Measurements from ENCODE around the gene PPAN. TPM values are rescaled to one million over a fixed set of nuclear protein-coding genes. Genes with fewer than 3 reads are reported as not detected.

Gene PPAN
- total RNA-seq, 5 donors from 2014 or later (not counting 1 experiment from before 2014, with no cell fraction given) = 89.3 to 140 (median 123) TPM

DNA sequence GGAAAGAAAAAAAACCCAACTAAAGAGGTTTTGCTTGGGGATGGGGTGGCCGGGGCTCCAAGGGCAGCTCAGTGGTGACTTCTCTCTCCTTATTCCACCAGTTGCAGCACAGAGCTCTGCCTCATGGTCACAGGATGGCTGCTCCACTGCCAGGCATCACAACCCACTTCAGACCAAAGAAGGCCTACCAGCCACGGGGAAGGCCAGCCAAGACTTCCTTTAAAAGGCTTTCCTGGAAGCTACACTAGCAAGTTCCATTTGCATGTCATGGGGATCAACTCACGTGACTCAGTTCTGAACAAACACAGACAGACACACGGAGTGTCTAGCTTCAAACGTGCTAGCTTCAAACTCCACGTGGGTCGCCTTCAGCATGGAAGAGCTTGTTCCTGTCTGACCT, 26.7 kb downstream of the PPAN start:
- DNase-seq = no peak
- H3K27ac ChIP-seq (ENCODE audit: low read length) = no peak overlapping the region
- H3K4me3 ChIP-seq (ENCODE audit: control insufficient read depth in 1 of 2, extremely low read depth in 1 of 2, low read length in 1 of 2) = no peak overlapping the region
- Mint-ChIP-seq H3K4me1 (peaks cover 0 to 3% (median 0%) of the 10 kb centered on the region in 3 donors), H3K27ac (no peak overlapping the region), H3K36me3 (peaks cover 29% of the 10 kb centered on the region), H3K9me3 (no peaks in the 10 kb centered on the region), H3K27me3 (no peaks in the 10 kb centered on the region), H3K4me3 (no peak overlapping the region)
- H3K9me3 ChIP-seq = no peaks in the 10 kb centered on the region
- ATAC-seq (replicated peaks in 1 of 4) = no peak
- no peaks in the 10 kb centered on the region for H3K4me1 ChIP-seq (ENCODE audit: control insufficient read depth in 1 of 2, extremely low read depth in 1 of 2, insufficient read depth in 2 of 2, low read length in 2 of 2)
- peaks cover 33 to 63% of the 10 kb centered on the region in 2 donors for H3K36me3 ChIP-seq (ENCODE audit: control insufficient read depth in 2 of 2, extremely low read depth in 1 of 2, insufficient read depth in 1 of 2, low read length in 1 of 2)
- H3K27me3 ChIP-seq (replicated peaks in 1 of 2; ENCODE audit: control insufficient read depth in 2 of 2, extremely low read depth in 1 of 2, insufficient read depth in 2 of 2, low read length in 1 of 2) = no peaks in the 10 kb centered on the region
- CTCF ChIA-PET = interaction anchor here in 1 of 2 donors (1.1 kb wide), 1 partner anchor 10 kb away, joined by 5 read pairs; no protein-coding TSS in a partner anchor
- 80% methylated on average over 4 of the region's 7 CpGs for WGBS (ENCODE audit: insufficient coverage)
- POLR2A ChIA-PET = interaction anchor here in 1 of 2 donors (0.6 kb wide), 1 partner anchor 72 kb away, joined by 4 read pairs; no protein-coding TSS in a partner anchor

DNA sequence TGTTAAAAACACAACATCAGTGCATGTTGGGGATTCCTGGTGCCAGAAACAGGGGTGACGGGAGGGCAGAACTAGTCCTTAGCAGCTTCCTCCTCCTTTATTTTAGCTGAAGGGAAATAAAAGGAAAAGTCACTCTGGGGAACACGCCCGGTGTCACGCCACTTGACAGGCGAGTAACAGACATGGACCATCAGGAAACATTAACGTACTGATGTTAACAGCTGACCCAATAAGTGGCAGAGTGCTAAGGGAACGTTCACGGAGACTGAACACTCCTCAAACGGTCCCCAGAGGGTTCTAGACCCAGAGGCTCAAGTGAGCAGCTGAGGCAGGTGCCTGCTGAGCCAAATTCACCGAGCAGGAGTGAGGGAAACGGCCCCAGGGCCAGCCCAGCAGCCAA, 27.4 kb downstream of the PPAN start:
- Mint-ChIP-seq H3K9me3 (no peaks in the 10 kb centered on the region), H3K27ac (no peak overlapping the region), H3K27me3 (no peaks in the 10 kb centered on the region), H3K4me3 (no peak overlapping the region), H3K4me1 (peaks cover 0 to 3% (median 1%) of the 10 kb centered on the region in 3 donors), H3K36me3 (peaks cover 33% of the 10 kb centered on the region)
- H3K27me3 ChIP-seq (replicated peaks in 1 of 2; ENCODE audit: control insufficient read depth in 2 of 2, extremely low read depth in 1 of 2, insufficient read depth in 2 of 2, low read length in 1 of 2) = no peaks in the 10 kb centered on the region
- DNase-seq = no peak
- ChIA-PET CTCF (interaction anchor here in 1 of 2 donors (1.1 kb wide), 1 partner anchor 9 kb away, joined by 5 read pairs; no protein-coding TSS in a partner anchor), POLR2A (no interaction called here)
- peaks cover 33 to 70% of the 10 kb centered on the region in 2 donors for H3K36me3 ChIP-seq (ENCODE audit: control insufficient read depth in 2 of 2, extremely low read depth in 1 of 2, insufficient read depth in 1 of 2, low read length in 1 of 2)
- H3K9me3 ChIP-seq = no peaks in the 10 kb centered on the region
- no peaks in the 10 kb centered on the region for H3K4me1 ChIP-seq (ENCODE audit: control insufficient read depth in 1 of 2, extremely low read depth in 1 of 2, insufficient read depth in 2 of 2, low read length in 2 of 2)
- H3K4me3 ChIP-seq (ENCODE audit: control insufficient read depth in 1 of 2, extremely low read depth in 1 of 2, low read length in 1 of 2) = no peak overlapping the region
- ATAC-seq (replicated peaks in 1 of 4) = no peak
- 91% methylated on average over 7 of the region's 11 CpGs for WGBS (ENCODE audit: insufficient coverage)
- H3K27ac ChIP-seq (ENCODE audit: low read length) = no peak overlapping the region

DNA sequence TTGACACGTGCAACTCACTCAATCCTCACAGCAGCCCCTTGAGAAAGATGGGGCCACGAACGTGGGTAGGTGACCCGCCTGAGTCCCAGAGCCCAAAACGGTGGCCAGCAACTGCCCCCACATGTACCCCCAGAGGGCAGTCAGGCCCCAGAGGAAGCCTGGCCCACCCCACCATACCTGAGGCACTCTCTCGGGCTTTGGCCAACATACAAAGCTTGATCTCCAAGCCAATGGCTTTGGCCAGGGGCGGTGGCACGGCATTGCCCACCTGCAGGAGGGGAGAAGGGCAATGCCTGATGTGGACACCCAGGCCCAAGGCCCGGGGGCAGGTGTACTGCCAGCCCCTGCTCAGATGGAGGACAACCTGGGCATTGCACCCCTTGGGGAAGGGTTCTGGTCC, 27.9 kb downstream of the PPAN start:
- Histone ChIP-seq H3K4me1 (ENCODE audit: control insufficient read depth in 1 of 2, extremely low read depth in 1 of 2, insufficient read depth in 2 of 2, low read length in 2 of 2) (peaks cover 0 to under 1% of the 10 kb centered on the region in 2 experiments), H3K9me3 (no peaks in the 10 kb centered on the region), H3K36me3 (ENCODE audit: control insufficient read depth in 2 of 2, extremely low read depth in 1 of 2, insufficient read depth in 1 of 2, low read length in 1 of 2) (peaks cover 33 to 72% of the 10 kb centered on the region in 2 donors), H3K27ac (ENCODE audit: low read length) (no peak overlapping the region), H3K27me3 (replicated peaks in 1 of 2; ENCODE audit: control insufficient read depth in 2 of 2, extremely low read depth in 1 of 2, insufficient read depth in 2 of 2, low read length in 1 of 2) (no peaks in the 10 kb centered on the region), H3K4me3 (ENCODE audit: control insufficient read depth in 1 of 2, extremely low read depth in 1 of 2, low read length in 1 of 2) (no peak overlapping the region)
- Mint-ChIP-seq H3K27ac (no peak overlapping the region), H3K36me3 (peaks cover 35% of the 10 kb centered on the region), H3K4me3 (no peak overlapping the region), H3K4me1 (peaks cover under 1 to 5% (median 5%) of the 10 kb centered on the region in 3 donors), H3K27me3 (no peaks in the 10 kb centered on the region), H3K9me3 (no peaks in the 10 kb centered on the region)
- CTCF ChIA-PET = no interaction called here
- no peak for ATAC-seq (replicated peaks in 1 of 4)
- POLR2A ChIA-PET = no interaction called here
- no peak for DNase-seq
- 100% methylated on average over 6 of the region's 9 CpGs for WGBS (ENCODE audit: insufficient coverage)

DNA sequence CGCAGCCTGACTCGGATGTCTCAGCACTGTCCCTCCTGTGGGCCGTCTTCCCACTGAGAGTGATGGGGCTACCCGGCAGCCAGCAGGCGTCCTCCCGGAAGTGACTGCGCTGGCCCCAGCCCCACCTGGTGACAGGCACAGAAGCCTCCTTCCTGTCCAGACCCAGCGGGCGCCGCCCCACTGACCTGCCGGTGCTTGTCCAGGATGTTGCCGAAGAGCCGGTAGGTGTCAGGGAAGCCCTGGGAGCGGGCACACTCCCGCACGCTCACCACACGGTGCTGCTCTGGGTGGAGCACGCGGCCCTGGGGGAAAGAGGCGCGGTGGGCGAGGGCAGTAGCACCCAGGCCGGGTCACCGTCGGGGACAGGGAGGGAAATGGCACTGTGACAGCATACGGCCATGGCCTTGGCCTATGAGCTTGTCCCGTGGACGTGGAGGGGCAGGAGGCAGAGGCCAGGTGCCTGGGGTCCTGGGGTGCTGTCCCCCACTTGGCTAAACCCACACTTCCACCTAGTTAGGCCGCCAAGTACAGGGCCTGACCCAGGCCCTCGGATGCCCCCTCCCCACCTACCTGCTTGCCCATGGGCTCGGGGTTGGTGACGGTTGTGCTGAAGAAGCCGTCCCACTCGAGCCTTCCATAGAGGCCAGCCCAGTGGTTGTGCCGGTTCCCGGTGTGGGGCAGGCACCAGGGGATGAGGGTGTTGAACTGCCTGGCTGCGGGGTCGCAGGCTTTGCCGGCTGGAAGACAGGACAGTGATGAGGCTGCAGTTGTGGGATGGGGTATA, 29.6 kb downstream of the PPAN start:
- Histone ChIP-seq H3K27me3 (replicated peaks in 1 of 2; ENCODE audit: control insufficient read depth in 2 of 2, extremely low read depth in 1 of 2, insufficient read depth in 2 of 2, low read length in 1 of 2) (no peaks in the 10 kb centered on the region), H3K27ac (ENCODE audit: low read length) (no peak overlapping the region), H3K4me1 (ENCODE audit: control insufficient read depth in 1 of 2, extremely low read depth in 1 of 2, insufficient read depth in 2 of 2, low read length in 2 of 2) (peaks cover 0 to 10% of the 10 kb centered on the region in 2 experiments), H3K9me3 (no peaks in the 10 kb centered on the region), H3K4me3 (ENCODE audit: control insufficient read depth in 1 of 2, extremely low read depth in 1 of 2, low read length in 1 of 2) (no peak overlapping the region), H3K36me3 (ENCODE audit: control insufficient read depth in 2 of 2, extremely low read depth in 1 of 2, insufficient read depth in 1 of 2, low read length in 1 of 2) (peaks cover 38 to 87% of the 10 kb centered on the region in 2 donors)
- CTCF ChIA-PET = interaction anchor here in 1 of 2 donors (0.6 kb wide), 1 partner anchor 873 kb away, joined by 3 read pairs; no protein-coding TSS in a partner anchor
- H3K9me3 Mint-ChIP-seq = no peaks in the 10 kb centered on the region
- H3K4me3 Mint-ChIP-seq = no peak overlapping the region
- H3K27ac Mint-ChIP-seq = no peak overlapping the region
- no peak for DNase-seq
- peaks cover 40% of the 10 kb centered on the region for H3K36me3 Mint-ChIP-seq
- H3K4me1 Mint-ChIP-seq = peaks cover 6 to 12% (median 10%) of the 10 kb centered on the region in 3 donors
- no peak for ATAC-seq (replicated peaks in 1 of 4)
- no peaks in the 10 kb centered on the region for H3K27me3 Mint-ChIP-seq
- 94% methylated on average over 20 of the region's 39 CpGs for WGBS (ENCODE audit: insufficient coverage)
- POLR2A ChIA-PET = interaction anchor here in 1 of 2 donors (0.7 kb wide), 1 partner anchor 13 kb away, joined by 3 read pairs; no protein-coding TSS in a partner anchor

DNA sequence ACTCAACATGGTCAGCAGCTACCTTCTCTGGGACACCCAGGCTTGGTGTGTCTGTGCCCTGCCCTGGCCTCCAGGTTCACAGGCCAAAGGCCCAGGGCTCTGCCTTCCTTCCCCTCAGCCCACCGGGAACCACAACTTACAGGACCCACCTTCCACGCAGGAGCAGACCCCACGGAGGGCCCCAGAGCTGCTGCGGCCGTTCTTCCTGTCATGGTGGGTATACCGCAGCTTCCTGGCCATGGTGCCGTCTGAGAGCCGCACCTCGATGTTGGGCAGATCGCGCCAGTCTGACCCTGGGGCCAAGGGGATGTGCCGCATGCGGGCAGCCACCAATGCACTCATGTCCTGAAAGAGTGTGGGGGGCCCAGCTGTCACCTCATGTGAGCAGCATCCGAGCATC, 30.8 kb downstream of the PPAN start:
- 97% methylated on average over 14 of the region's 14 CpGs for WGBS (ENCODE audit: insufficient coverage)
- H3K4me1 Mint-ChIP-seq = peaks cover 18 to 23% (median 21%) of the 10 kb centered on the region in 3 donors
- no peak overlapping the region for H3K4me3 ChIP-seq (ENCODE audit: control insufficient read depth in 1 of 2, extremely low read depth in 1 of 2, low read length in 1 of 2)
- ChIA-PET CTCF (interaction anchor here (0.6 to 1.0 kb wide), 2 partner anchors 16 to 40 kb away, joined by 3 read pairs; no protein-coding TSS in a partner anchor), POLR2A (interaction anchor here in 1 of 2 donors (0.7 kb wide), 1 partner anchor 188 kb away, joined by 4 read pairs; no protein-coding TSS in a partner anchor)
- no peak overlapping the region for H3K27ac ChIP-seq (ENCODE audit: low read length)
- H3K36me3 ChIP-seq (ENCODE audit: control insufficient read depth in 2 of 2, extremely low read depth in 1 of 2, insufficient read depth in 1 of 2, low read length in 1 of 2) = peaks cover 47 to 88% of the 10 kb centered on the region in 2 donors
- peaks cover 43% of the 10 kb centered on the region for H3K36me3 Mint-ChIP-seq
- ATAC-seq (replicated peaks in 1 of 4) (no peak), DNase-seq (no peak)
- no peaks in the 10 kb centered on the region for H3K9me3 ChIP-seq
- no peak overlapping the region for H3K4me3 Mint-ChIP-seq
- no peaks in the 10 kb centered on the region for H3K9me3 Mint-ChIP-seq
- no peaks in the 10 kb centered on the region for H3K27me3 Mint-ChIP-seq
- H3K4me1 ChIP-seq (ENCODE audit: control insufficient read depth in 1 of 2, extremely low read depth in 1 of 2, insufficient read depth in 2 of 2, low read length in 2 of 2) = peaks cover 2 to 21% of the 10 kb centered on the region in 2 experiments
- H3K27ac Mint-ChIP-seq = peak overlapping the region in 1 of 2 donors; percentile 44
- H3K27me3 ChIP-seq (replicated peaks in 1 of 2; ENCODE audit: control insufficient read depth in 2 of 2, extremely low read depth in 1 of 2, insufficient read depth in 2 of 2, low read length in 1 of 2) = no peaks in the 10 kb centered on the region

DNA sequence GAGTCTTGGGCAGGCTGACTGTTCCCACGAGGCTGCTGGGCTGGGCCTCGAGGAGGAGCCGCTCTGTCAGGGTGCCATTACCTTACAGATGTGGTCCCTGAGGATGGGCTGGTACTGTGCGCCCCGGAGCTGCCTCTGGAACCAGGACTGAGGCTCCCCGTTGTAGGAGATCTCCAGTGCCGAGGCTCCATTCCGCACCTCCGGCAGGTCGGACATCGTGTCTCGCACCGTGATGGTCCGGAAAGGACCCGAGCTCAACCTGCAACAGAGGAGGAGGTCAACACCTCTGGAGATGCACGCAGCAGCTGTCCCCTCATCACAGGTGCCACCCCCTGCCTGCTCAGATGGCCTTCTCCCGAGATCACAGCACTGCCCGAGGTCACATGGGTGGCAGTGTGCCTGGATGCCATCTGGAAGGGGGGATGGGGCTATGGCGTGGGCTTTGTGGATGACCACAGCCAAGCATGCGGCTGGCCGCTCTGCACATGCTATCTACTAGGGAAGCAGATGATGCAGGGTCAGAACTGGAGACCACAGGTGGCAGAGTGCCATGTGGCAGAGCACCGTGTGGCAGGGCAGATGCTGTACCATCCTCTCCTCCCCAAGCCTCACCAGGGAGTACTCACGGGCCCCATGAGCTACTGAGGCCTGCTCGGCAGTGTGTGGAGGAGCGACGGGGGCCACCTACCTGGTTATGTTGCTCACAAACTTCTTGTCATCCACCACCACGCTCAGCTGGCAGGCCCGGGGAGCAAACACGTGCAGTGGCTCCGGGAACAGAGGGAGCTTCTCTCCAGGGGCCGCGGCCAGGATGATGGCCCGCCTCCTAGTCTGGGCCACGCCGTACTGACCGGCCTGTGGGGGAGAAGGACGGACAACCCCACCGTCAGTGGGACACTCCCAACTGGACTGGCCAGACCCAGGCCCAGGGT, 31.9 kb downstream of the PPAN start:
- no peaks in the 10 kb centered on the region for H3K9me3 Mint-ChIP-seq
- ATAC-seq (replicated peaks in 1 of 4) (no peak), DNase-seq (no peak)
- peak overlapping the region in 1 of 2 donors; percentile 36 for H3K27ac Mint-ChIP-seq
- H3K4me1 Mint-ChIP-seq = peaks cover 28 to 33% (median 32%) of the 10 kb centered on the region in 3 donors
- CTCF ChIA-PET = interaction anchor here (0.6 kb wide), 2 partner anchors 18 to 177 kb away, joined by 3 read pairs; no protein-coding TSS in a partner anchor
- H3K4me1 ChIP-seq (ENCODE audit: control insufficient read depth in 1 of 2, extremely low read depth in 1 of 2, insufficient read depth in 2 of 2, low read length in 2 of 2) = peaks cover 12 to 31% of the 10 kb centered on the region in 2 experiments
- WGBS (ENCODE audit: insufficient coverage) = 94% methylated on average over 32 of the region's 38 CpGs
- H3K9me3 ChIP-seq = no peaks in the 10 kb centered on the region
- peaks cover 43 to 89% of the 10 kb centered on the region in 2 donors for H3K36me3 ChIP-seq (ENCODE audit: control insufficient read depth in 2 of 2, extremely low read depth in 1 of 2, insufficient read depth in 1 of 2, low read length in 1 of 2)
- H3K27me3 ChIP-seq (replicated peaks in 1 of 2; ENCODE audit: control insufficient read depth in 2 of 2, extremely low read depth in 1 of 2, insufficient read depth in 2 of 2, low read length in 1 of 2) = no peaks in the 10 kb centered on the region
- no peaks in the 10 kb centered on the region for H3K27me3 Mint-ChIP-seq
- POLR2A ChIA-PET = interaction anchor here in 1 of 2 donors (0.7 kb wide), 1 partner anchor 189 kb away, joined by 4 read pairs; no protein-coding TSS in a partner anchor
- H3K4me3 ChIP-seq (ENCODE audit: control insufficient read depth in 1 of 2, extremely low read depth in 1 of 2, low read length in 1 of 2) = no peak overlapping the region
- no peak overlapping the region for H3K4me3 Mint-ChIP-seq
- peaks cover 45% of the 10 kb centered on the region for H3K36me3 Mint-ChIP-seq
- H3K27ac ChIP-seq (ENCODE audit: low read length) = no peak overlapping the region

Data from T-cell (primary cell).